ENCODE results near the gene PIP. TPM values are rescaled to one million over a fixed set of nuclear protein-coding genes. Genes with fewer than 3 reads are reported as not detected.
"Not testable (repeated sequence)": the region's sequence is repeated elsewhere in the genome, so short reads cannot be mapped to it uniquely, and the experiment has no call there.

The PIP gene
- total RNA-seq, 2 experiments from 2014 or later: not detected

GRCh38 chr7:143129477-143129876 is 2.4 kb upstream of the PIP start:
- no peak overlapping the region for H3K27ac Mint-ChIP-seq
- H3K36me3 Mint-ChIP-seq: no peaks in the 10 kb centered on the region
- H3K4me3 Mint-ChIP-seq: no peak overlapping the region
- DNase-seq: no peak
- no peaks in the 10 kb centered on the region for H3K4me1 Mint-ChIP-seq (ENCODE audit: low read depth)
- peaks cover 9% of the 10 kb centered on the region for H3K27me3 Mint-ChIP-seq
- H3K9me3 Mint-ChIP-seq: peaks cover 11% of the 10 kb centered on the region
- ChIA-PET CTCF (no interaction called here), POLR2A (no interaction called here)
- intact Hi-C loops (cut with micrococcal nuclease): no loop called here

- Mint-ChIP-seq H3K9me3 (peaks cover 5% of the 10 kb centered on the region), H3K27me3 (peaks cover 12% of the 10 kb centered on the region), H3K4me1 (ENCODE audit: low read depth) (no peaks in the 10 kb centered on the region), H3K36me3 (no peaks in the 10 kb centered on the region), H3K4me3 (no peak overlapping the region), H3K27ac (no peak overlapping the region)
- ChIA-PET CTCF (interaction anchor here (1.2 kb wide), 1 partner anchor 85 kb away, joined by 3 read pairs; no protein-coding TSS in a partner anchor), POLR2A (no interaction called here)
- intact Hi-C loops (cut with micrococcal nuclease): no loop called here
- DNase-seq: no peak
Measured at GRCh38 chr7:143130541-143130940, 1.3 kb upstream of the PIP start.

DNA sequence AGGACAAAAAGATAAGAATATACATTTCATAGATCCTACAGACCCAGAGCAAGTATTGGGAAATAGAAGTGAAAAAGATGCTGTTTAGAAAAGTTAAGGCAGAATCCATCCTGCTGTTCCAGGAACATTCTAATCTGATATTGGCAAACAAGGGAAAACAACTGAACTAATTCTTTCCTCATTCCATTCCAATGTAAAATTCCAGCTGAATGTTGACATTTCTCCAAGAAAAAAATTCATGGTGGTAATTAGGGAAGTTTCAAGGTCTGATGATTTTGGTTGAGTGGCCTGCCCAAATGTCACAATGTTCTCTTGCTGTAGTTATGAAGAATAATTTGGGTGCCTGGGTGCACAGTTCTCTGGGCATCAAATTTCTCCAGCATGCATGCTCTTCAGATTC is 15.2 kb downstream of the PIP start:
- no peaks in the 10 kb centered on the region for H3K4me1 Mint-ChIP-seq (ENCODE audit: low read depth)

GRCh38 chr7:143148050-143148449 is 16.2 kb downstream of the PIP start:
- Mint-ChIP-seq H3K9me3 (peaks cover 8% of the 10 kb centered on the region), H3K4me3 (no peak overlapping the region), H3K27me3 (peaks cover 8% of the 10 kb centered on the region), H3K4me1 (ENCODE audit: low read depth) (no peaks in the 10 kb centered on the region), H3K36me3 (no peaks in the 10 kb centered on the region), H3K27ac (no peak overlapping the region)
- CTCF ChIA-PET: no interaction called here
- no peak for DNase-seq
- POLR2A ChIA-PET: no interaction called here
- intact Hi-C loops (cut with micrococcal nuclease): no loop called here

More for the DNA sequence above, 15.2 kb downstream of the PIP start:
- H3K27ac Mint-ChIP-seq: no peak overlapping the region
- CTCF ChIA-PET: no interaction called here
- peaks cover 8% of the 10 kb centered on the region for H3K27me3 Mint-ChIP-seq
- peaks cover 8% of the 10 kb centered on the region for H3K9me3 Mint-ChIP-seq
- no peaks in the 10 kb centered on the region for H3K36me3 Mint-ChIP-seq
- H3K4me3 Mint-ChIP-seq: no peak overlapping the region
- POLR2A ChIA-PET: no interaction called here
- DNase-seq: no peak
- intact Hi-C loops (cut with micrococcal nuclease): no loop called here

GRCh38 chr7:143148651-143149050 is 16.8 kb downstream of the PIP start:
- Mint-ChIP-seq H3K4me3 (no peak overlapping the region), H3K27me3 (peaks cover 8% of the 10 kb centered on the region), H3K9me3 (peaks cover 8% of the 10 kb centered on the region), H3K36me3 (no peaks in the 10 kb centered on the region), H3K4me1 (ENCODE audit: low read depth) (no peaks in the 10 kb centered on the region), H3K27ac (no peak overlapping the region)
- DNase-seq: no peak
- intact Hi-C loops (cut with micrococcal nuclease): no loop called here
- POLR2A ChIA-PET: no interaction called here
- CTCF ChIA-PET: no interaction called here

DNA sequence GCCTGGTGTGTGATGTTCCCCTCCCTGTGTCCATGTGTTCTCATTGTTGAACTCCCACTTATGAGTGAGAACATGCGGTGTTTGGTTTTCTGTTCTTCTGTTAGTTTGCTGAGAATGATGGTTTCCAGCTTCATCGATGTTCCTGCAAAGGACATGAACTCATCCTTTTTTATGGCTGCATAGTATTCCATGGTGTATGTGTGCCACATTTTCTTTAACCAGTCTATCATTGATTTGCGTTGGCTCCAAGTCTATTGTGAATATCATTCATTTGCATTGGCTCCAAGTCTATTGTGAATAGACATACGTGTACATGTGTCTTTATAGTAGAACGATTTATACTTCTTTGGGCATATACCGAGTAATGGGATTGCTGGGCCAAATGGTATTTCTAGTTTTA is 18.8 kb downstream of the PIP start:
- H3K27ac Mint-ChIP-seq; DNase-seq; H3K36me3 Mint-ChIP-seq; H3K4me3 Mint-ChIP-seq; CTCF ChIA-PET; H3K4me1 Mint-ChIP-seq (ENCODE audit: low read depth); H3K9me3 Mint-ChIP-seq; POLR2A ChIA-PET; intact Hi-C loops (cut with micrococcal nuclease); H3K27me3 Mint-ChIP-seq: not testable (repeated sequence)

DNA sequence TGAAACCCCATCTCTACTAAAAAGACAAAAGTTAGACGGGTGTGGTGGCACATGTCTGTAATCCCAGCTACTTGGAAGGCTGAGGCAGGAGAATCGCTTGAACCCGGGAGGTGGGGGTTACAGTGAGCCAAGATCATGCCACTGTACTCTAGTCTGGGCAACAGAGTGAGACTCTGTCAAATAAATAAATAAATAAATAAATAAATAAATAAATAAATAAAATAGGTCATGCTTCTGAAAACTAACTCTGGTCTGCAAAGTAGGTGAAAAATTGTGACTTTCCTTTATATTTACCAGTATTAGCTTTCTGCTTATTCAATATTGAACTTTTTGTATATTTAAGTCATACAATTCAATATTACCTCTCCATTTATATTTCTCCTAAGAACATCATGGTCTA is 26.7 kb downstream of the PIP start:
- H3K36me3 Mint-ChIP-seq; CTCF ChIA-PET; H3K9me3 Mint-ChIP-seq; POLR2A ChIA-PET; DNase-seq; intact Hi-C loops (cut with micrococcal nuclease); H3K4me1 Mint-ChIP-seq (ENCODE audit: low read depth); H3K27ac Mint-ChIP-seq; H3K27me3 Mint-ChIP-seq; H3K4me3 Mint-ChIP-seq: not testable (repeated sequence)

DNA sequence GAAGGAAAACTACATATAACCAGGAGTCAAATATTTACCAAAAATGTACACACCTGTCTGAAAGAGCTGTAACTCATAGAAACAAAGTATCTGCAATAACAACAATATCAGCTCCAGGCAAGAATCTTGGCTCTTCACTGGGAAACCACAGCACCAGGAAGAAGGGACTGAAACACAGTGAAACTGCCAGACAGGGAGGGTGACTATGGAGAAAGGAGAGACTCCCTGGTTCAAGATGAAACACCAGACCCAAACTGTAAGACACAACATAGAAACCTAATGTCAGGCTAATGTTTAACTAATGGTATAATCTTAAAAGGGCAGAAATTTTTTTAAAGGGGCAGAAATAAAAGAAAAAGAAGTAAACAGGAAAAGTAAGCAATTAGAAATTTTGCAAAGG is 39.8 kb downstream of the PIP start:
- Mint-ChIP-seq H3K9me3 (peaks cover 2% of the 10 kb centered on the region), H3K4me1 (ENCODE audit: low read depth) (no peaks in the 10 kb centered on the region), H3K27me3 (peaks cover 17% of the 10 kb centered on the region), H3K27ac (no peak overlapping the region), H3K36me3 (peaks cover under 1% of the 10 kb centered on the region), H3K4me3 (no peak overlapping the region)
- POLR2A ChIA-PET: no interaction called here
- DNase-seq: no peak
- intact Hi-C loops (cut with micrococcal nuclease): no loop called here
- CTCF ChIA-PET: no interaction called here

DNA sequence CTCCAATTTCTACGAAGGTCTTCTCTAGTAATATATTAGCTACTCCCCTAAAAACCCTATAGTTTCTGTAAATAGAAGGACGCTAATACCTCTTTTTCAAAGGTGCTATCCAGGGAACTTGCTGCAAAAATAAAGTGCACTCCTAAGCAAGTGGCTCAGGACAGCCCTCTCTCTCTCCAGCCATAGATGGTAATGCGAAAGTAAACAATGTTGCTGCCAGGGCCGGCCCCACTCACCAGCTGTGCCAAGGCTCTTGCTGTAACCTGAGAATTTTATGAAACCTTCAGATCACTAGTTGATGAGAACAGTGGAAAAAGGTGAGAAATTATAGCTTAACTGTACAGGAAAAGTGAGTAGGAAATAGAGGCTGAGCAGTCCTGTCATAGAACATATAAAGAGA is 40.5 kb downstream of the PIP start:
- CTCF ChIA-PET: no interaction called here
- Mint-ChIP-seq H3K27me3 (peaks cover 16% of the 10 kb centered on the region), H3K27ac (no peak overlapping the region), H3K36me3 (no peaks in the 10 kb centered on the region), H3K4me1 (ENCODE audit: low read depth) (no peaks in the 10 kb centered on the region), H3K9me3 (peaks cover 5% of the 10 kb centered on the region), H3K4me3 (no peak overlapping the region)
- no peak for DNase-seq
- POLR2A ChIA-PET: no interaction called here
- intact Hi-C loops (cut with micrococcal nuclease): no loop called here

DNA sequence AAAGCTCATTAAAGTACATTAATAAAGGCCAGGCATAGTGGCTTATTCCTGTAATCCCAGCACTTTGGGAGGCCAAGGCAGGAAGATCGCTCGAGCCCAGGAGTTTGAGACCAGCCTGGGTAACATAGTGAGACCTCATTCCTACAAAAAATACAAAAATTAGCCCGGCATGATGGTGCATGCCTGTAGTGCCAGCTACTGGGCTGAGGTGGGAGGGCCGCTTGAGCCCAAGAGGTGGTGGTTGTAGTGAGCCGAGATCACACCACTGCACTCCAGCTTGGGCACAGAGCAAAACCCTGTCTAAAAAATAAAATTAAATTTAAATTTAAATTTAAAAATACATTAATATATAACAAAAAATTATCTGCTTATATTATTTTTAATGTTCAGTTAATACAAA is 44.3 kb downstream of the PIP start:
- H3K4me1 Mint-ChIP-seq (ENCODE audit: low read depth): no peaks in the 10 kb centered on the region
- ChIA-PET POLR2A (no interaction called here), CTCF (no interaction called here)
- intact Hi-C loops (cut with micrococcal nuclease): no loop called here
- no peak overlapping the region for H3K27ac Mint-ChIP-seq
- H3K36me3 Mint-ChIP-seq: no peaks in the 10 kb centered on the region
- H3K27me3 Mint-ChIP-seq: peaks cover 5% of the 10 kb centered on the region
- H3K9me3 Mint-ChIP-seq: peaks cover 22% of the 10 kb centered on the region
- no peak for DNase-seq
- H3K4me3 Mint-ChIP-seq: no peak overlapping the region

- POLR2A ChIA-PET: no interaction called here
- no peak for DNase-seq
- CTCF ChIA-PET: no interaction called here
- H3K4me3 Mint-ChIP-seq: no peak overlapping the region
- intact Hi-C loops (cut with micrococcal nuclease): no loop called here
- peaks cover 22% of the 10 kb centered on the region for H3K9me3 Mint-ChIP-seq
- no peak overlapping the region for H3K27ac Mint-ChIP-seq
- H3K4me1 Mint-ChIP-seq (ENCODE audit: low read depth): no peaks in the 10 kb centered on the region
- H3K27me3 Mint-ChIP-seq: no peaks in the 10 kb centered on the region
- H3K36me3 Mint-ChIP-seq: no peaks in the 10 kb centered on the region
Measured at GRCh38 chr7:143177374-143178119, 45.7 kb downstream of the PIP start.

DNA sequence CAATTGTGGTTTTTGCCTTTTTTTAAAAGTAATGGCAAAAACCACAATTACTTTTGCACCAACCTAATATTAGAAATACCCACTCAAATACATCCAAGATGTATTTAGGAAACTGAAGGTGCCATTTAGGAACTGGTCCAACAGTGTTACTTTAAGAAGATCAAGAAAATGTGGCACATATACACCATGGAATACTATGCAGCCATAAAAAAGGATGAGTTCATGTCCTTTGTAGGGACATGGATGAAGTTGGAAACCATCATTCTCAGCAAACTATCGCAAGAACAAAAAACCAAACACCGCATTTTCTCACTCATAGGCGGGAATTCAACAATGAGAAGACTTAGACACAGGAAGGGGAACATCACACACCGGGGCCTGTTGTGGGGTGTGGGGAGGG is 48.9 kb downstream of the PIP start:
- H3K4me1 Mint-ChIP-seq (ENCODE audit: low read depth); CTCF ChIA-PET; H3K36me3 Mint-ChIP-seq; intact Hi-C loops (cut with micrococcal nuclease); H3K27ac Mint-ChIP-seq; DNase-seq; POLR2A ChIA-PET; H3K4me3 Mint-ChIP-seq: not testable (repeated sequence)
- H3K27me3 Mint-ChIP-seq: peaks cover 10% of the 10 kb centered on the region
- H3K9me3 Mint-ChIP-seq: peaks cover 20% of the 10 kb centered on the region

DNA sequence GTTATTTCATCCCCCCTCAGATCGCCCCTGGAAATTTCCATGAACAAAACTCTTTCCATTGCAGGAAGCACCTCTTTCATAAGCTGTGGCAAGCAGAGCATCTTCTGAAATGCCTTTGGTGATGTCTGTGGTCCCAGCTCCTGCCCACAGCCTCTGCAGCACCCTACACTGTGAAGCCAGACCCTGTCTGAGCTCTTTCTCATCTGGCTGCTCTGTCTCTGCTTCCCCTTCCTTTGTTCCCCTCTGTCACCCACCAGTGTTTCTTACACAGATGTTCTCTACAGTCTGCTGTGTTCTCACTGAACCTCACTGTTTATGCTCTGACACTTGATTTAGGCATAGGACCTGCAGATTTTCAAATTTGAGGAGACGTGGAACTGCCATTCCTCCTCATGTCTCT is 49.5 kb downstream of the PIP start:
- CTCF ChIA-PET: no interaction called here
- intact Hi-C loops (cut with micrococcal nuclease): no loop called here

More for the DNA sequence above, 49.5 kb downstream of the PIP start:
- POLR2A ChIA-PET: no interaction called here
- Mint-ChIP-seq H3K9me3 (peaks cover 20% of the 10 kb centered on the region), H3K4me3 (no peak overlapping the region), H3K4me1 (ENCODE audit: low read depth) (no peaks in the 10 kb centered on the region), H3K27ac (no peak overlapping the region), H3K36me3 (no peaks in the 10 kb centered on the region), H3K27me3 (peaks cover 15% of the 10 kb centered on the region)
- no peak for DNase-seq
